Stomach (tissue), 4 donors: ENCODE measurements around the gene C16orf46.

ENCODE experiments used
- CTCF ChIP-seq, 7 experiments: fragments of 450-650 bp in 4 of 7; fragments of 200-600 bp in 3 of 7; sonication (generic) in 3 of 7; IDR thresholded peaks; one replicate each; pipeline ENCODE4 v1.5.1; 2016 to 2019; ENCODE audit warnings: antibody characterized with exemption in 7 of 7, control low read depth in 2 of 7, mild to moderate bottlenecking in 1 of 7
- EP300 ChIP-seq: sonication (generic); formaldehyde crosslinking; IDR thresholded peaks from one replicate; pipeline ENCODE4 v1.6.1; 2017; ENCODE audit warnings: antibody characterized with exemption
- POLR2A ChIP-seq, 4 donors: fragments of 450-650 bp; IDR thresholded peaks; one replicate each; pipeline ENCODE4 v1.6.1; 2016; ENCODE audit warnings: antibody characterized with exemption in 4 of 4, control low read depth in 2 of 4, mild to moderate bottlenecking in 1 of 4, moderate library complexity in 1 of 4
- POLR2AphosphoS5 ChIP-seq, 3 donors: sonication (generic); formaldehyde crosslinking; IDR thresholded peaks; one replicate each; pipeline ENCODE4 v1.6.1; 2016; ENCODE audit warnings: antibody characterized with exemption in 3 of 3

DNA sequence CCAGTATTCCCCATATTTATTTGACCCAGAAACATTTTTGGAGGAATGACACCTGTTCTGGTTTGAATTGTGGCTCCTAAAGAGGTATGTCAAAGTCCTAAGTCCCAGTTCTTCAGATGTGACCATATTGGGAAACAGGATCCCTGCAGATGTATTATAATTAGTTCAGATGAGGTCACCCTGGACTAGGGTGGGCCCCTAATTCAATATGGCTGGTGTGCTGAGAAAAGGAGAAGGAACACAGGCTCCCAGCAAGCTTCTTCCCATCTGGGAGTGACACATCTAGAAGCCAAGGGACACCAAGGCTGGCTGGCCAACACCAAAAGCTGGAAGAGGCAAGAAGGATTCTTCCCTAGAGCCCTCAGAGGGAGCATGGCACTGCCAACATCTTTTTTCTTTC, 22.9 kb upstream of the C16orf46 start:
- no peak for TF ChIP-seq CTCF (IDR thresholded peaks at IDR 0.05)
- TF ChIP-seq POLR2A (IDR thresholded peaks at IDR 0.05): no peak
- TF ChIP-seq POLR2AphosphoS5 (IDR thresholded peaks at IDR 0.05): no peak
- no peak for TF ChIP-seq EP300
